MCF 10A (cell line): ENCODE data around the gene SERPINB11. TPM values are rescaled to one million over a fixed set of nuclear protein-coding genes. Genes with fewer than 3 reads are reported as not detected.
"Not testable (repeated sequence)": the region's sequence is repeated elsewhere in the genome, so short reads cannot be mapped to it uniquely, and the experiment has no call there.

Experiments used
- BruUV-seq: library from RNA; stranded (reverse); fragments of 400-500 nt; replicated peaks from 2 replicates; lab custom pipeline; 2021; lab: Mats Ljungman, UMichigan
- CTCF ChIA-PET: fragments of 300-600 bp; sonication (Branson Sonifier 250); formaldehyde crosslinking; extraction: SDS; loops from one replicate; lab custom pipeline; 2021; ENCODE audit warnings: antibody characterized with exemption, inconsistent platforms; lab: Yijun Ruan, JAX
- POLR2A ChIA-PET: fragments of 300-600, 350-650 bp; sonication (Branson Sonifier 250); formaldehyde crosslinking; extraction: SDS; loops from one replicate; lab custom pipeline; 2020; ENCODE audit warnings: antibody characterized with exemption, inconsistent platforms; lab: Yijun Ruan, JAX
- DNase-seq: peaks from one replicate; pipeline ENCODE4 v3.0.0-alpha.2; 2018; ENCODE audit not compliant: unreplicated experiment
- H3K27ac Mint-ChIP-seq: one replicate; pipeline ENCODE4 v1.8.0; 2022; ENCODE audit warnings: mild to moderate bottlenecking, low read depth, mixed read lengths; ENCODE audit not compliant: unreplicated experiment
- H3K27me3 Mint-ChIP-seq: one replicate; pipeline ENCODE4 v1.8.0; 2022; ENCODE audit warnings: mixed read lengths; ENCODE audit not compliant: insufficient read depth, unreplicated experiment
- H3K36me3 Mint-ChIP-seq: one replicate; pipeline ENCODE4 v1.8.0; 2022; ENCODE audit warnings: mild to moderate bottlenecking, moderate library complexity, mixed read lengths; ENCODE audit not compliant: insufficient read depth, unreplicated experiment
- H3K4me1 Mint-ChIP-seq: one replicate; pipeline ENCODE4 v1.8.0; 2022; ENCODE audit warnings: mixed read lengths; ENCODE audit not compliant: insufficient read depth, unreplicated experiment
- H3K4me3 Mint-ChIP-seq: one replicate; pipeline ENCODE4 v1.8.0; 2022; ENCODE audit warnings: mild to moderate bottlenecking, moderate library complexity, mixed read lengths; ENCODE audit not compliant: unreplicated experiment
- H3K9me3 Mint-ChIP-seq: one replicate; pipeline ENCODE4 v1.8.0; 2022; ENCODE audit warnings: mixed read lengths; ENCODE audit not compliant: unreplicated experiment
- intact Hi-C: fragments of 100-400 bp; cut with micrococcal nuclease; formaldehyde crosslinking; loops from 2 replicates; pipeline ENCODE4 v1.14.1; 2022
- total RNA-seq: library from RNA; stranded (reverse); gene quantifications from 2 replicates; pipeline ENCODE4 v1.2.3, GENCODE V29; 2022
- TF ChIP-seq, protein P1 (sequence below): fragments of 200-600 bp; IDR thresholded peaks from one replicate; pipeline ENCODE4 v1.8.0; 2022; ENCODE audit warnings: antibody characterized with exemption, mild to moderate bottlenecking; ENCODE audit not compliant: unreplicated experiment

The SERPINB11 gene
- total RNA-seq, 1 experiment from 2014 or later, result not detected

DNA sequence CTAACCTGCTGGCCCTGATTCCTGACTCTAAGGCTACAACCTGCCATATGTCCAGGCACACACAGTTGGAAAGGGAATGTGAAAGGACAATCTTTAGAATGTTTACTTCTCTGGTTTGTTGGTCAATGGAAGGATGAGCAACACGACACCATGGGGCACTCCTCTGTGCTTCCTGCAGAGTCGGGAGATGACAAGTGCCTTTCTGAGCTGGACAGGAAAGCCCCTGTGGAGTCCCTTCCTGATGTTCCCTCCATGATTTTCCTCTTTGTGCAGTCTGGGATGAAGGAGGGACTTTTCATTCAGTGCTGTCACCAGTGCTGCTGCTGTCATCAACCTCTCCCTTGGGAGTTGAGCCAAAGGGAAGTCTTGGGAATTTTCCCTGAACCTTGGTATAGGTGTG lies 49.9 kb downstream of the SERPINB11 start:
- DNase-seq, result no peak
- ChIA-PET CTCF (interaction anchor here (1.1 to 1.3 kb wide), 3 partner anchors 11 to 241 kb away, joined by 3 to 5 read pairs (median 4); no protein-coding TSS in a partner anchor), POLR2A (no interaction called here)
- TF ChIP-seq, protein P1, sequence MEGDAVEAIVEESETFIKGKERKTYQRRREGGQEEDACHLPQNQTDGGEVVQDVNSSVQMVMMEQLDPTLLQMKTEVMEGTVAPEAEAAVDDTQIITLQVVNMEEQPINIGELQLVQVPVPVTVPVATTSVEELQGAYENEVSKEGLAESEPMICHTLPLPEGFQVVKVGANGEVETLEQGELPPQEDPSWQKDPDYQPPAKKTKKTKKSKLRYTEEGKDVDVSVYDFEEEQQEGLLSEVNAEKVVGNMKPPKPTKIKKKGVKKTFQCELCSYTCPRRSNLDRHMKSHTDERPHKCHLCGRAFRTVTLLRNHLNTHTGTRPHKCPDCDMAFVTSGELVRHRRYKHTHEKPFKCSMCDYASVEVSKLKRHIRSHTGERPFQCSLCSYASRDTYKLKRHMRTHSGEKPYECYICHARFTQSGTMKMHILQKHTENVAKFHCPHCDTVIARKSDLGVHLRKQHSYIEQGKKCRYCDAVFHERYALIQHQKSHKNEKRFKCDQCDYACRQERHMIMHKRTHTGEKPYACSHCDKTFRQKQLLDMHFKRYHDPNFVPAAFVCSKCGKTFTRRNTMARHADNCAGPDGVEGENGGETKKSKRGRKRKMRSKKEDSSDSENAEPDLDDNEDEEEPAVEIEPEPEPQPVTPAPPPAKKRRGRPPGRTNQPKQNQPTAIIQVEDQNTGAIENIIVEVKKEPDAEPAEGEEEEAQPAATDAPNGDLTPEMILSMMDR, result no peak
- Mint-ChIP-seq H3K27ac (no peak overlapping the region), H3K9me3 (no peaks in the 10 kb centered on the region), H3K4me1 (peaks cover under 1% of the 10 kb centered on the region), H3K27me3 (no peaks in the 10 kb centered on the region), H3K36me3 (no peaks in the 10 kb centered on the region), H3K4me3 (no peak overlapping the region)
- no TSS peak for BruUV-seq
- intact Hi-C loops, result no loop called here

DNA sequence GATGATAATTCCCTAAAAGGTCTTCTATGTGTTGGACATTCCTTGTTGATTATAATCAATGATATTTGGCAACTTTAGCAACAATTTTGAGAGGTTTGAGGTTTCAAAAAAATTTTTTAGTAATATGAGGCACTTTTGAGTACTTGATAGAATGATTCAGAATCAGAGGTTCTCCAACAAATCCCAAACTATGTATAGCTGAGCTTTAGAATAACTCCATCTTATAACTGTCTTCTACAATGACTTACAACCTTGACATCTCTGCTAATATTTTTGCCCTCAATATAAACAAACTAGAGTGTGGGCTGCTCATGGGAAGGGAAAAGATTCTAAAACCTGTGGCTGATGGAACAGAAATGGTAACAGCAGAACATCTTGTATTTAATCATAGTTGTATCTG lies 50.9 kb downstream of the SERPINB11 start:
- H3K9me3 Mint-ChIP-seq, result no peaks in the 10 kb centered on the region
- no peak overlapping the region for H3K4me3 Mint-ChIP-seq
- DNase-seq, result no peak
- ChIA-PET POLR2A (no interaction called here), CTCF (interaction anchor here (0.7 to 1.2 kb wide), 5 partner anchors 12 to 236 kb away, joined by 3 to 6 read pairs (median 3); no protein-coding TSS in a partner anchor)
- H3K27ac Mint-ChIP-seq, result no peak overlapping the region
- H3K4me1 Mint-ChIP-seq, result peaks cover 6% of the 10 kb centered on the region
- TF ChIP-seq, protein P1, result no peak
- intact Hi-C loops, result no loop called here
- no peaks in the 10 kb centered on the region for H3K27me3 Mint-ChIP-seq
- no TSS peak for BruUV-seq
- H3K36me3 Mint-ChIP-seq, result no peaks in the 10 kb centered on the region

DNA sequence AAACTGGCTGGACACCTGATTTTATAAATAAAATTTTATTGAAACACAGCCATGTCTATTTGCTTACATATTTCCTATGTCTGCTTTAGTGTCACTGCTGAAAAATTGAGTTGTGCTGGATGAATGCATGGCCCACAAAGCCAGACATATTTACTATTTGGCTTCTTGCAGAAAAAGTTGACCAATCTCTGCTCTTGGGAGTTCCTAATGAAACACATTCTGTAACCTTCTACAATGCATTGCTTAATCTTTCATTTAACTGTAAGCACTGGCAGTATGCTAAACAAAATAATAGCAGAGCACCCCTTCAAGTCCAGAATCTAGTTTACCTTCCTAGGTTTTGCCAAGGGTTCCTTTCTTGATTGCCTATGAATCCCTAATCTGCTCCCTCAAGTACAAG lies 54.8 kb downstream of the SERPINB11 start:
- H3K4me1 Mint-ChIP-seq, result peaks cover 13% of the 10 kb centered on the region
- H3K27ac Mint-ChIP-seq, result no peak overlapping the region
- BruUV-seq, result no TSS peak
- no peaks in the 10 kb centered on the region for H3K27me3 Mint-ChIP-seq
- DNase-seq, result no peak
- no peaks in the 10 kb centered on the region for H3K36me3 Mint-ChIP-seq
- peaks cover 9% of the 10 kb centered on the region for H3K9me3 Mint-ChIP-seq
- intact Hi-C loops, result no loop called here
- POLR2A ChIA-PET, result interaction anchor here (1.7 kb wide), 1 partner anchor 15 kb away, joined by 4 read pairs; no protein-coding TSS in a partner anchor
- no peak overlapping the region for H3K4me3 Mint-ChIP-seq
- CTCF ChIA-PET, result interaction anchor here (0.6 to 3.5 kb wide), 4 partner anchors 85 to 873 kb away, joined by 3 to 14 read pairs (median 4); no protein-coding TSS in a partner anchor
- TF ChIP-seq, protein P1, result no peak

DNA sequence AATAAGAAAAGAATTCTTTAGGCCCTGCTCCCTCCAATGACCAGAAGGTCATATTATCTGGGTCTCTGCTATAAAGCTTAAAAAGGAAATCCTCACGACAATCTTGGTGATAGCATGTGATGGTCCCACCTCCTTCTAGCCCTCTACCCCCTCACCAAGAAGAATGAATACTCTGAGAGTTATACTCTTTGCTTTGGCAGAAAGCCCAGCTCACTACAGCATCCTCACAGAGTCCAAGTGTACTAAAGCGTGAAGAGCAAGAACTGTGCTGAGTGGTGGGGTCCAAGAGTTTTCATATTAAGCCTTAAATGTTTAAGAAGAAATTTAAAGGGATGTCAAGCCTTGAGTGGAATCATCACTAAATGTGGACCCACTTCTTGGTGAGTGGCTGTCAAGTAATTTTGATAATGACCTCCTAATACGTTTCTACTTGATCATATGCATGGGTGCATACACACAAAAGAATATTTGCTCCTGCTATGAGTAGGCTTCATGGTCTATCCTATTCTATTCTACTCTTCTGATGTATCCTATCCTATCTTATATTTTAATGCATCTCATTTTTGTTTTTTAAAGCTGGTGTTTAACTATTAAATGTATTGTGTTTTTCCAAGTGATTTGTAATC lies 56.0 kb downstream of the SERPINB11 start:
- Mint-ChIP-seq H3K9me3 (peaks cover 9% of the 10 kb centered on the region), H3K27me3 (no peaks in the 10 kb centered on the region), H3K4me1 (peaks cover 15% of the 10 kb centered on the region), H3K4me3 (no peak overlapping the region), H3K27ac (no peak overlapping the region), H3K36me3 (no peaks in the 10 kb centered on the region)
- ChIA-PET POLR2A (interaction anchor here (0.6 to 1.7 kb wide), 4 partner anchors 16 to 44 kb away, joined by 4 to 5 read pairs (median 4); no protein-coding TSS in a partner anchor), CTCF (interaction anchor here (0.5 to 3.5 kb wide), 7 partner anchors 17 to 240 kb away, joined by 3 to 14 read pairs (median 3); no protein-coding TSS in a partner anchor)
- no peak for DNase-seq
- intact Hi-C loops, result no loop called here
- TF ChIP-seq, protein P1, result no peak
- BruUV-seq, result no TSS peak

DNA sequence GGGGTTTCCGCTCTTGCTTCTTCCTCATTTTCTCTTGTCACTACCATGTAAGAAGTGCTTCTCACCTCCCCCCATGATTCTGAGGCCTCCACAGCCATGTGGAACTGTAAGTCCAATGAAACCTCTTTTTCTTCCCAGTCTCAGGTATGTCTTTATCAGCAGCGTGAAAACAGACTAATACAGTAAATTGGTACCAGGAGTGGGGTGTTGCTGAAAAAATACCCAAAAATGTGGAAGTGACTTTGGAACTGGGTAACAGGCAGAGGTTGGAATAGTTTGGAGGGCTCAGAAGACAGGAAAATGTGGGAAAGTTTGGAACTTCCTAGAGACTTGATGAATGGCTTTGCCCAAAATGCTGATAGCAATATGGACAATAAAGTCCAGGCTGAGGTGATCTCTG lies 57.0 kb downstream of the SERPINB11 start:
- peaks cover 15% of the 10 kb centered on the region for H3K4me1 Mint-ChIP-seq
- H3K9me3 Mint-ChIP-seq, H3K27me3 Mint-ChIP-seq, BruUV-seq, DNase-seq, H3K36me3 Mint-ChIP-seq, H3K4me3 Mint-ChIP-seq, H3K27ac Mint-ChIP-seq: not testable (repeated sequence)
- CTCF ChIA-PET, result interaction anchor here (1.5 to 3.5 kb wide), 2 partner anchors 18 to 83 kb away, joined by 6 to 14 read pairs; no protein-coding TSS in a partner anchor
- intact Hi-C loops, result loop anchor here (5.0 kb wide), 1 partner anchor 73 kb away; no protein-coding TSS in a partner anchor
- POLR2A ChIA-PET, result interaction anchor here (0.6 to 0.7 kb wide), 2 partner anchors 20 to 45 kb away, joined by 4 to 5 read pairs; no protein-coding TSS in a partner anchor
